Stimulated activated CD4-positive, alpha-beta T cell treated with anti-CD3 and anti-CD28 coated beads, Interleukin-12 subunit alpha, Interleukin-12 subunit beta, amount 100 ng/mL, for 4 hours (primary cell): ENCODE results near the gene RNF148.
"Not testable (repeated sequence)": the region's sequence is repeated elsewhere in the genome, so short reads cannot be mapped to it uniquely, and the experiment has no call there.

Experiments
- DNase-seq: peaks from one replicate; pipeline ENCODE4 v3.0.0-alpha.2; 2020

Gene RNF148

GRCh38 chr7:122689346-122690109 lies 13.2 kb downstream of the RNF148 start:
- DNase-seq: no peak

GRCh38 chr7:122688400-122688998 lies 14.2 kb downstream of the RNF148 start:
- DNase-seq: no peak

DNA sequence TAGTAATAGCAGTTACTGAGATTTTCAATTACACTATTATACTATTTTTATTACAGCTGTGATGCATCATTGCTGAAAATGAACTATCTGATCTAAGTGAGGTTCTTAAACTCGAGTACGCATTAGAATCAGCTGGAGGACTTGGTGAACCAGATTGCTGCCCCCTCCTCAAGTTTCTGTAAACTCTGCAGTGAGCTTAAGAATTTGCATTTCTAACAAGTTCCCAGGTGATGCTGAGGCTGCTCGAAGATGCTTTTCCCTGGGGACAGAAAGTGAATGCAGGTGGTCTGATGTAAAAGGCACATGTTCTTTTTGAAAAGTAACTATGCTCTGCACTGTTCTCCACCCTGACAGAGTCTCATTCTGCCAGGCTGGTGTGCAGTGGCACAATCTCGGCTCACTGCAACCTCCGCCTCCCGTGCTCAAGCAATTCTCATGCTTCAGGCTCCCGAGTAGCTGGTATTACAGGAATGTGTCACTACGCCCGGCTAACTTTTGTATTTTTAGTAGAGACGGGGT lies 16.3 kb downstream of the RNF148 start:
- DNase-seq: no peak

GRCh38 chr7:122684504-122684903 lies 18.2 kb downstream of the RNF148 start:
- no peak for DNase-seq

- DNase-seq: no peak
These were observed 19.7 kb downstream of the RNF148 start for GRCh38 chr7:122682815-122683550.

- not testable (repeated sequence) for DNase-seq
These were observed 21.5 kb downstream of the RNF148 start for GRCh38 chr7:122681186-122681585.

DNA sequence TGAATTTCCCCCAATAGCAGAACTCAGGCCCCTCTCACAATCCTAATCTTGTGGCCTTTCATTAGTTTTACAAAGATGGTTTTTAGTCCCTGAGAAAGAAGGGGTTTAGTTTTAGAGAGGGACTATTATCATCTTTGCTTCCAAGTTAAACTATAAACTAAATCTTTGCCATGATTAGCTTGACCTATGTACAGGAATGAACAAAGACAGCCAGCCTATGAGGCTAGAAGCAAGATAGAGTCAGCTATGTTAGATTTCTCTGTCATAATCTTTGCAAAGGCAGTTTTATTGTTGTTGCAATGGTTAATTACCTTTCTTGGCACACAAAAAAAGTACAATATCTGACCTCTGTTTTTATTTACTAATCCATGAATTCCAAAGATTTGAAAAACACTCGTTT lies 22.9 kb downstream of the RNF148 start:
- no peak for DNase-seq

DNA sequence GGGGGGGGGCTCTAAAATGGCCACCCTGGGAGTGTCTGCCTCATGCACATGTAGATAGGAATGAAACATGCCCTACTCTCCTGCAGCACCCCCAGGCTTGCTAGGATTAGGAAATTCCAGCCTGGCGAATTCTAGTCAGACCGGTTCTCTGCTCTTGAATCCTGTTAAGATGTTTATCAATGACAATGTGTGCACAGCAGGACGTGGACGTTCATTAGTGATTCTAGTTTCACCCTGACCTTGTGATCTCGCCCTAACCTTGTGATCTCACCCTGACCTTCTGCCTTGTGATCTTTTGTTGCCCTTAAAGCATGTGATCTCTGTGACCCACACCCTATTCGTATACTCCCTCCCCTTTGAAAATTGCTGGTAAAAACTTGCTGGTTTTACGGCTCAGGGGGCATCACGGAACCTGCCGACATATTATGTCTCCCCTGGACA lies 23.4 kb downstream of the RNF148 start:
- DNase-seq: not testable (repeated sequence)

DNA sequence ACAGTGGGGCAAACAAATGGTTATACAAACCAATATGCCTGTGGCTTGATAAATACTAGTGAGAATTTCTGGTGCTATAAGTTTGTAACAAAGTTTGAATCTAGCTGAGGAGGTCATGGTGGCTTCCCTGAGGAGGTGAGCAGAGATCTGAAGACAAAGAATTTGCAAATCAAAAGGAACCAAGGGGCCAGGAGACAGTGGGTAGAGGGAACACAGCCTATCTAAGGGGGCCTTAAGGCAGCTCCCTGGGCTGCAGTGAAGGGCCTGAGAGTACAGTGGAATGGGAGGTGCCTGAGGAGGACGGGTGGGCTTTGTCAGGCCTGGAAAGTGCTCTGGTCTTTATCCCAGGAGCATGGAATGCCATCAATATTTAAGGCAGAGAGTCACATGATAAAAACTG lies 25.6 kb downstream of the RNF148 start:
- no peak for DNase-seq

- no peak for DNase-seq
These were observed 26.3 kb downstream of the RNF148 start for GRCh38 chr7:122676466-122676865.

GRCh38 chr7:122675621-122676020 lies 27.1 kb downstream of the RNF148 start:
- DNase-seq: no peak

- no peak for DNase-seq
These were observed 27.7 kb downstream of the RNF148 start for GRCh38 chr7:122675011-122675410.

- DNase-seq: no peak
These were observed 28.2 kb downstream of the RNF148 start for GRCh38 chr7:122674502-122674901.

DNA sequence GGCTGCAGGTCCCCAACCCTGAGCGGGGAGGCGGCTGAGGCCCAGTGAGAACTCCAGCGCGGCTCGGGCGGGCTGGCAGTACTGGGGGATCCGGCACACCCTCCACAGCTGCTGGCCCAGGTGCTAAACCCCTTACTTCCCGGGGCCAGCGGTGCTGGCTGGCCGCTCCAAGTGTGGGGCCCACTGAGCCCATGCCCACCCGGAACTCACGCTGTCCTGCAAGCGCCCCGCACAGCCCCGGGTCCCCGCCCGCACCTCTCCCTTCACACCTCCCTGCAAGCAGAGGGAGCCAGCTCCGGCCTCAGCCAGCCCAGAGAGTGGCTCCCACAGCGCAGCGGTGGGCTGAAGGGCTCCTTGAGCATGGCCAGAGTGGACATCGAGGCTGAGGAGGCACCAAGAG lies 28.8 kb downstream of the RNF148 start:
- no peak for DNase-seq

GRCh38 chr7:122672536-122672935 lies 30.2 kb downstream of the RNF148 start:
- DNase-seq: no peak

- DNase-seq: no peak
These were observed 39.0 kb downstream of the RNF148 start for GRCh38 chr7:122663733-122664132.

DNA sequence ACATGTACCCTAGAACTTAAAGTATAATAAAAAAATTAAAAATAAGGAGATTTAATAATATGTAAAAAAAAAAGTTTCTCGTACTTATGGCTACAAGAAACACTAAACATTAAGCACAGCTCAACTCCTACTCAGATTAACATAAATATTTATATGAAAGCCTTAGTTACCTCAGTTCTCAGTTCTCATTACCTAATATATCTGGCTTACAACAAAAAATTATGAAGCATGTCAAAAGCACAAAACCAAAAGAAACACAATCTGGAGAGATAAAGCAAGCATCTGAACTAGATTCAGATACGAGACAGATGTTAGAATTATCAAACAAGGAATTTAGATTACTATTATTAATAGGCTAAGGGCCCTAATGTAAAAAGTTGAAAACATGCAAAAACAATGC lies 43.9 kb downstream of the RNF148 start:
- no peak for DNase-seq

DNA sequence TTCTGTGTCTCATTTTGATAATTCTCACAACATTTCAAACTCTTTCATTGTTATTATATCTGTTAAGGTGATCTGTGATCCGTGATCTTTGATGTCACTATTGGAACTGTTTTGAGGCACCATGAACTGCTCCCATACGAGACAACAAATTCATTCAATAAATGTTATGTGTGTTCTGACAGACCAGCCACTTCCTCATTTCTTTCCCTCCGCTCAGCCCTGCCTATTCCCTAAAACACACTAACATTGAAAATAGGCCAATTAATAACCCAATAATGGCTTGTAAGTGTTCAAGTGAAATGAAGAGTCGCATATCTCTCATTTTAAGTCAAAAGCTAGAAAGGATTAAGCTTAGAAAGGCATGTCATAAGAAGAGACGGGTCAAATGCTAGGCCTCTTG lies 49.0 kb downstream of the RNF148 start:
- DNase-seq: no peak

- DNase-seq: no peak
These were observed 49.8 kb downstream of the RNF148 start for GRCh38 chr7:122652876-122653275.
